ENCODE results near the gene PTPRM.

- TF ChIP-seq SUZ12 (IDR thresholded peaks at IDR 0.05; ENCODE audit: extremely low read depth, insufficient read depth, insufficient read length), result no peak
- no peak for TF ChIP-seq ZNF274 (IDR thresholded peaks at IDR 0.05; ENCODE audit: low read depth, low read length)
Measured at GRCh38 chr18:7618891-7619442, 51.9 kb downstream of the PTPRM start.
